Stimulated activated CD4-positive, alpha-beta T cell treated with anti-CD3 and anti-CD28 coated beads, Interleukin-15, amount 100 ng/mL, for 24 hours (primary cell): ENCODE data around the gene DYNLRB1.
"Not testable (repeated sequence)": the region's sequence is repeated elsewhere in the genome, so short reads cannot be mapped to it uniquely, and the experiment has no call there.

Source experiments
- DNase-seq: peaks from one replicate; pipeline ENCODE4 v3.0.0-alpha.2; 2020

DYNLRB1 gene

DNA sequence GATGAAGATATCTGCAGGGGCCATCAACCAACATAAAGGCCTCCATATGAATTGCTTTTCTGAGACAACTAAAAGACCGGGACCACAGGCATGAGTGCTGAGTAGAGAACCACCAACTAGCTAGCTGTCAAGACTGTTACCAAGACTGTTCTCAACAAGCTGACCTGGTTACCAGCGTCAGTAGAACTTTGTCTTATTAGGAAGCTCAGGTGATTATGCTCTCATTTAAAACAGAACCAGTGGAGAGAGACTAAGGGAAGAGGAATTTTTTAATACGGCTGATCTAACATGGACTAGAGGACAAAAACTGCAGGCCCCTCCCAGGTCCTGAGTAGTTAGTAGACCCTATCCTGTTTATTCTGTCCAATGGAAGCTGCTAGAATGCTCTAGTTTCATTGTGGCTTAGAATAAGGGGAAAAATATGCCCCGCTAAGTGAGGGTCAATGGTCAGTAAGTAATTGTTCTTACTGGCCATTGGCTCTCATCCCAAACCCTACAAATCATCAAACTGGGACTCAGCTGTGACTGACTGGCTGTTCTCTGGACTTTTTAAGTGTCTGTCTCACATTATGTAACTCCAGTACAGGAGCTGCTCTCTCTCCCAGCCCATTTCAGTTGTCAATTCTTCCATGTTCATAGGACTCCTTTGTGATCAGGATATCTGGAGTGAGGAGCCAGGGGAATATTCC lies 3.8 kb upstream of the DYNLRB1 start:
- DNase-seq, result no peak

DNA sequence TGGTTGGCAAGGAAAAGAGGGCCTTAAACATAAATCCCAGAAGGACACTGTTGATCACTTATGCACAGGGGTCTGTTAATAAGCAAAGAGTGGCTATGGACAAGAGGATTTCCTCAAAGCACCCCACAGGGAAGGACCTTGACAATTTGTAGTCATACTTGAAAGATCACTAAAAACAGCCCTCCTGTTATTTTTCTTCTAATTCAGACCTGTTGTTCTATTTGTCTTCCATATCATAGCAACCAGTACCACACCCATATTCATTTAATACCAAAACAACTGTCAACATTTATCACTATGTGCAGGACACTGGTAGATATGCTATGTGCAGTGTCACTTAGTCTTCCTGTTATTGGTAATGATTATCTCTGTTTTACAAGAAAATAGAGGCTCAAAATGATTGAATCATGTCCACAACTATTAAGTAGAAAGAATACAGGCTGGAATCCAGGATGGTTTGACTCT lies 3.2 kb upstream of the DYNLRB1 start:
- DNase-seq, result no peak

DNA sequence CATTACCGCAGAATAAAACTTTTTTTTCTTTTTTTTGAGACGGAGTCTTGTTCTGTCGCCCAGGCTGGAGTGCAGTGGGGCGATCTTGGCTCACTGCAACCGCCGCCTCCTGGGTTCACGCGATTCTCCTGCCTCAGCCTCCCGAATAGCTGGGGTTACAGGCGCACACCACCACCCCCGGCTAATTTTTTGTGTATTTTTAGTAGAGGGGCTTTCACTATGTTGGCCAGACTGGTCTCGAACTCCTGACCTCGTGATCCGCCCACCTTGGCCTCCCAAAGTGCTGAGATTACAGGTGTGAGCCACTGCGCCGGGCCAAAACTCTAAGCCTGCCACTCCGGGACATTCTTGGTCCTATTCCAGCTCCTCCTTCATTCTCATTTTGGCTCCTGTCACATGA lies 2.2 kb upstream of the DYNLRB1 start:
- DNase-seq, result not testable (repeated sequence)

DNA sequence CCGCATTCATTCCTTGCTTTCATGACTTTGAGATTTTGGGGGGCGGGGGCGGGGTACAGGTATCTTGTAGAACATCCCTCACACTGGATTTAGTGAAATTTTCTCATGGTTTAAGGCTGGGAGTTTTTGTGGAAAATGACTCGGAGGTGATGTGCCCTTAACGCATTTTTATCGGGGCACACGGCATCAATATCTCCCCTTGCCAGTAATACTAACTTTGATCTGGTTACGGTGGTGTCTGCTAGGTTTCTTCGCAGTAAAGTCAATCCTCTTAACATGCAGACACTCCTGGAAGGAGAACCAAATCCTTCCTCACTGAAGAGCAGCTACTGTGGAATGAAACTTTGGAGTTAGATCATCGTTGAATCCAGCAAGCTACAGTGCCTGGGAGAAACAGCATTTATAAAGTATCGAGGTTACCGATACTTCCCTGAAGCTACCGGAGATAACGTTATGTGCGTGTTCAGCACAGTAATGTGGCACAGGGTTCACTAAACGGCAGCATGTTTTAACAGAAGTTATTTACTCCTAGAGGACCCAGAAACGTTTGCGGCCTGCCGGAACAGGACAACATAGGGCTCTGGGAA lies 1.2 kb upstream of the DYNLRB1 start:
- DNase-seq, result no peak

DNA sequence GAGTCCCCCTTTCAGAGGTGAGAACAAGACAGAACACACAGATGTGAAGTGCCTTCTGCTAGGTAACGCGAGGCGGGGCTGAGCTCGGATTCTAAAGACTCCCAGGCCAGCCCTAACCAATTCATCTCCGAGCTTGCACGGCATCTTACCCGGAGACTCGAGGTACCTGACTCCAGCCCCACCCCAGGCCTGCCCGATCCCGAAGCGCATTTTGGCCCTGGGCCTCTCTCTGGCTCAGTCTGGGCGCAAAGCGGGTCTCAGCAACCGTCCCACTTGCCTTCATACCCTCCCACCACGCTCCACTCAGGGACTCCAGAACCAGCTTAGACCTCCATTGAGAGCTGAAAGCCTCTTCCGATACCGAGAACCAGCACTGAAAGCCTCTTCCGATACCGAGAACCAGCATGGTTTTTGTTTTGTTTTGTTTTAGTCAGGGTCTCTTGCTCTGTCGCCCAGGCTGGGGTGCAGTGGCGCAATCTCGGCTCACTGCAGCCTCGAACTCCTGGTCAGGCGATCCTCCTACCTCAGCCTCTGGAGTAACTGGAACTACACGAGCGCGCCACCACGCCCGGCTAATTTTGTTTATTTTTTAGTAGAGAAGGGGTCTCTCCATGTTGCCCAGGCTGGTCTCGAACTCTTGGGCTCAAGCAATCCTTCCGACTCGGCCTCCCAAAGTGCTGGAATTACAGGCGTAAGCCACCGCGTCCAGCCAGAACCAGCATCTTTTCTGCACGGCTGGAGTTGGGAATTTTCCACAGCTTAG lies 557 bp upstream of the DYNLRB1 start:
- peak; percentile 79 for DNase-seq

DNA sequence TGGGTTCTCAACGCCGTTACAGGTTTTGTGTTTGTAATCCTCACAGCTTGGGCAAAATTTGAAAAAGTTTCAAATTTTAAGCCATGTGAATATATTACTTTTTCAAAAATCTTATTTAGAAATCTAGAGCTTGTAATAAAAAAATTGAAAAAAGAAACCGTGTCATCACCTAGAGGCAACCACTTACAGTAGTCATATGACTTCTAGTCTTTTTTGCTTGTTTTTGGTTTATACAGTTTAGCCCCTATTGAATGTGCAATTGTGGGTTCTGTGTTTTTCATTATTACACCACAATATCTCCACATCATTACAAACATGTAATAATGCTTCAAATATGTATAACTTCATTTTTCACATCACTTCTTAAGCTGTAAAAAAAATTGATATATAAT lies 888 bp downstream of the DYNLRB1 start:
- no peak for DNase-seq

DNA sequence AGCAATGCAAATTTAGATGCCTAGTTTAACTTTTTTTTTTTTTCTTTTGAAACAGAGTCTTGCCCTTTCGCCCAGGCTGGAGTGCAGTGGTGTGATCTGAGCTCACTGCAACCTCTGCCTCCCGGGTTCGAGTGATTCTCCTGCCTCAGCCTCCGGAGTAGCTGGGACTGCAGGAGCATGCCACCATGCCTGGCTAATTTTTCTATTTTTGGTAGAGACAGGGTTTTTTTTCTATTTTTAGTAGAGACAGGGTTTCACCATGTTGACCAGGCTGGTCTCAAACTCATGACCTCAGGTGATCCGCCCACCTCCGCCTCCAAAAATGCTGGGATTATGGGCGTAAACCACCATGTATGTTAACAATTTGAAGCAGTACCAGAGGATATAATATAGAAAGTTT lies 2.6 kb downstream of the DYNLRB1 start:
- DNase-seq, result not testable (repeated sequence)

DNA sequence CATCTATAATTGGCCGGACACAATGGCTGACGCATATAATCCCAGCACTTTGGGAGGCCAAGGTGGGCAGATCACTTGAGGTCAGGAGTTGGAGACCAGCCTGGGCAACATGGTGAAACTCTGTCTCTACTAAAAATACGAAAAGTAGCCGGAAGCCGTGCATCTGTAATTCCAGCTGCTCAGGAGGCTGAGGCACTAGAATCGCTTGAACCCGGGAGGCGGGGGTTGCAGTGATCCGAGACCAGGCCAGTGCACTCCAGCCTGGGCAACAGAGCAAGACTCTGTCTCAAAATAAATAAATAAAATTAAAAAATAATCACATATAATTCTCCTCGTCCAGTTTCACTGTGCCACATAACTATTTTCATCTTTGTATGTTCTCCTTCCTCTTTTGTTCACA lies 3.6 kb downstream of the DYNLRB1 start:
- not testable (repeated sequence) for DNase-seq

DNA sequence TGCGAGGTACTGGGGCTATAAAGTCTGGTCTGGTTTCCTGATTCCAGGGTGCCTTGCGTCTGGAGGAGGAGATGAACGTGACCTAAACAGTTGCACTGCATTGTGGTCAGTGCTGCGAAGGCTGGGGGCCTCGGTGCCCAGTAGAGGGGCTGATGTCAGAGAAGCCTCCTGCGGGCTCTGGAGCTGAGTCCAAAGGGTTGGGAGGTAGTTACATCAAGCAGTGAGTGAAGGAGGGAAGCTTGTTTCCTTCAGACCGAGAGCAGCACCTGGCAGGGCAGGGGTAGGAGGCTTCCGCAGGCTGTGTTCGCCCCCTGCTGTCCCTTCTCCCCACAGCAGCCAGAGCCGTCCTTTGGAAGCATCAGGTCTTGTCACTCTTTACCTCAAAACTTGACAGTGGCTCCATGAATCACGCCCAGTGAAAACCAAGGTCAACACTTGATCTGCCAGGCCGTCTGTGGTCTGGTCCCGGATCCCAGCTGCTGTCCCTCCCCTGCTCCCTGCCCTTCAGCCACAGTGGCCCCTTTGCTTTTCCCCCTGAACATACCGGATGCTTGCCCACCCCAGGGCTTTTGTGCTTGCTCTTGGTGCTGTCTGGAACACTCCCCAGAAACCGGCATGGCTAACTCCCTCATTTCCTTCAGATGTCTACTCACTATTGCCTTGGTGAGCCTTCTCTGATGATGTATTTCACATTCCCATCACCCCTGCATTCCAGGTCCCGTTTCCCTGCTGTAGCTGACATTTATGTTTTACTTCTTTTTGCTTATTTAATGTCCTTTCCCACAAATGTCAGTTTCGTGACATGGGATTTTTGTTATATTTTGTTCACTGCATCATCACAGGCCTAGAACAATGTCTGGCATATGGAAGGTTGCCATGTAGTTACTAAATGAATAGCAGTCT lies 7.0 kb downstream of the DYNLRB1 start:
- DNase-seq, result peak; percentile 66

DNA sequence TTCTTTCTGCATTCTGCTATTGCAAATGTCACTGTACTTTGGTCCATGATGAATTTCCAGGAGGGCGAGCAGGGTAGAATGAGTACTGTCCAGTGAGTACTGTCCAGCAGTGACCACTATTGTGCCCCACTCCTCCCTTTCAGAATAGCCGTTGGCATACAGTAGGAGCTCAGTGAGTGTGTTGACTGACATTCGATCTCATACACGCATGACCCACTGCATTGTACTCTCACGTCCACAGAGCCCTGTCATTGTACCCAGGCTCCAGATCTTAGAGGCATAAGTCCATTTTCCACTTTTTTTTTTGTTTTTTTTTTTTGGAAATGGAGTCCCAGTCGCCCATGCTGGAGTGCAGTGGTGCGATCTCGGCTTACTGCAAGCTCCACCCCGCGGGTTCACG lies 8.2 kb downstream of the DYNLRB1 start:
- no peak for DNase-seq

DNA sequence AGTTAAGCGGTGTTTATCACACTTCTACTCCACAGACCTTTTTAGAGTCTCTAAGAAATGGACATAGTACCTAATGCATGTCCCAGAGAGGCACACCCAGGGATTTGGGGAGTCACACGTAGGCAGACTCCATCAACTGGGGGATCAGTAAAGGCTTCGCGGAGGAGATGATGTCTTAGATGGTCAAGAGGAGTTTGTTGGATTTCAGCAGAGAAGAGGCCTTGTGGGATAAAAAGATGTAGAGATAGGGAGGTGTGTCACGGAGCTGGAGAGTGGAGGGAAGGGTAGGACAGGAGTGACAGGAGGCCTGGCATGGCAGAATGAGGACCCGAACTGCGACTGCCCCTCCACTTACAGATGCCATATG lies 9.1 kb downstream of the DYNLRB1 start:
- DNase-seq, result no peak

DNA sequence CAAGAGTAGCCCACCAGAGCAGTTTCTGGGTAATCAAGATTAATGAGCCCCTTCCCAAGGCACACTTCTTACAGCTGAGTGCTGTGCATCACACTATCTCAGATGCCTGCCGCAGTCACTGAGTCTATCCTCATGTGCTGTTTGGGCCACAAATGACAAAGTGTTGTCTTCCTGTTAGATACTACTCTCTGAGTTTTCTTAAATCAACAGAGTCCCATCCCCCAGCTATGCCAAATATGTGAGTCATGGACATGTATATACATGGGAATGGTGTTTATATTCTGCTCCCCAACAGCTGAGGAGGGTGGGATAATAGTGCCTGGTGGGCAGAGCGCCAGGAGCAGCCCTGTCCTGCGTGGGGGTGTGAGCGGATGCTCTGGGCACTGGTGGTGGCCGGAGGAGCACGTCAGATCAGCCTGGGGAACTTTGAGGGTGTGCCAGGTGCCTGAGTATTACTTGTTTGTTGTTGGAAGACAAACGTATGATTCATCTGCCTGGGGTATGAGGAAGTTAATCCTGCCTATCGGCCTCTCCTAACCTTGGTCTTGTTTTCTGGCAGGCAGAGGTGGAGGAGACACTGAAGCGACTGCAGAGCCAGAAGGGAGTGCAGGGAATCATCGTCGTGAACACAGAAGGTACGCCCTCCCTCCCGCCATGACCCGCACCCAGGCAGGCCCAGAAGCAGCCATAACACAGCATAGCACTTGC lies 9.6 kb downstream of the DYNLRB1 start:
- no peak for DNase-seq

DNA sequence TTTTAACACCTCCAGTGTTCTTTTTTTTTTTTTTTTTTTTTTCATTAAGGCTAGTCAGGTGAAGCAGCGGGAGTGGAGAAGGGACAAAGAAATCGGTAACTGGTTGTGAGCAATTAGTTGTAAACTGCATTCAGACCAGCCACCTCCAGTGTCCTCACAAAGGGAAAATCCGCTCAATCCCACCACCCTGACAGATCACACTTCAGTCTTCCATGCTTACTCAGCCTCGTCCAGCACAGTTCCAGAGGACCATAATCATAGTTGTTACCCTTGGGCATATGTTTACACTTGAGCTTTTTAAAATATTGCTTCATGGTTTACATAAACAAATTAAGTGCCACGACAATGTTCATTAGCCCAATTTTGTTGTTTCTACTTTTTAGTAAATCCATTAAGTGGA lies 10.2 kb downstream of the DYNLRB1 start:
- no peak for DNase-seq

DNA sequence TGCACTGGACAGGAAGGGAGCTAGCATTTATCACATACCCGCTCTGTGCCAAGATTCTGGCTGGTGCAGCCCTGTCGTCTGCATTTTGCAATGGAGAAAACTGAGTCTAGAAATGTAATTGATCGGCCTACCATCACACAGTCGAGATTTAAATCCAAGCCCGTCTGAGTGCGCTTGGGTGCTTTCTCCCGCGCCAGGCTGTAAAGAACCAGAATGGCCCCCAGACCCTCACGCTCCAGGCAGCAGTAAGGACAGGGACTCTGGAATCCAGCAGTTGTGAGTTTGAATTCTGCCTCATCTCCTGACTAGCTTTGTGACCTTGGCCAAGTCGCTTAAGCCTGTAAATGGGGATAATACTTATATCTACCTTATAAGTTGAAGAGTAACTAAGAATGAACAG lies 10.8 kb downstream of the DYNLRB1 start:
- DNase-seq, result no peak

DNA sequence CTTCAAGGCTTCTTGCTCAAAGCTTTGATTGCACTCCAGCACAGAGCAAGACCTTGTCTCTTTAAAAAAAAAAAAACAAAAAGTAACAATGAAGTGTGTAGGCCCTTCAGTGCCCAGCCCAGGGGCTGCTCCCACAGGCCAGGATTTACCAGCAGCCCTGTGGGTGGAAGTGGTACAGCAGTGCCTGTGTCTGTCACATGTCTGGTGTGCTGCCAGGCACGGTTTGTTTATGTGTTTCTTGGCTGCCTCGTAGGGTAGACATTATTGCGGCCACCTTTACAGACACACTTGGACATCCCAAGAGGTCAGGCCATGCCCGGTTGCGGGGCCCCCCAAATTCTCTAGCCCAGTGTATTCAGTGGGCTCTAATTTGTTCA lies 12.7 kb downstream of the DYNLRB1 start:
- DNase-seq, result no peak

DNA sequence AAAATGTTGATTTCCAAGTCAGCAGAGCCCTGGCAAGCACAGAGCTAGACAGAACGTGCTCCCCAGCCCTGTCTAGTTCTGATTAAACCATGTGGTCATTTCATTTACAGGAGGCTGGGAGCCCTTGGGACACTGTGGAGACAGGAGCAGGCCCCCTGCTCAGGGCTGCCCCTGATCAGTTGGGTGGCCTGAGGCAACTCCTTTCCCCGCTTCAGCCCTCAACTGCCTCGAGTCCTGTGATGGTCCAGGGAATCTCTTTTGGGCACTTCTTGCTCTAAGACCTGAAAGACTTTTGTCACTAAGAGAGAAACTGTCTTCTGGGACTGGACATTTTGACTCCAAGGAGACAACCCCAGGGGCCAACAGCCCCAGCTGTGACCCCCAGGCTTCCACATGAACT lies 13.5 kb downstream of the DYNLRB1 start:
- DNase-seq, result no peak

DNA sequence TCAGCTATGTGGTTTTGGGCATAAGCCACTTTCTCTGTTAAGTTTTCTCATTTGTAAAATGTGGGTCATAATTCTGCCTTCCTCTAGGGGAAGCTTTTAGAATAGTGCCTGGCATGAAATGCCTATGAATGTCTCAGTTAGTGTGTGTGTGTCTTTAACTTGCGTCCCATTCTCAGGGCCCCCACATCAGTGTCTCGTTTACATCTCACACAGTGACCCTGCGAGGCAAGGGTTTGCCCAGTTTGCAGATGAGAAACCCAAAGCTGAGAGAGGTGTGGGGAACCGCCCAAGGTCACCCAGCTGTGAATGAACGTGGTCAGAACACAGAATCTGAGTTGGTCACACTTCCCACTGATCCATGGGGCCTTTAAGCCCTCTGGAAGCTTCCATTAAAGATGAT lies 14.1 kb downstream of the DYNLRB1 start:
- DNase-seq, result no peak

DNA sequence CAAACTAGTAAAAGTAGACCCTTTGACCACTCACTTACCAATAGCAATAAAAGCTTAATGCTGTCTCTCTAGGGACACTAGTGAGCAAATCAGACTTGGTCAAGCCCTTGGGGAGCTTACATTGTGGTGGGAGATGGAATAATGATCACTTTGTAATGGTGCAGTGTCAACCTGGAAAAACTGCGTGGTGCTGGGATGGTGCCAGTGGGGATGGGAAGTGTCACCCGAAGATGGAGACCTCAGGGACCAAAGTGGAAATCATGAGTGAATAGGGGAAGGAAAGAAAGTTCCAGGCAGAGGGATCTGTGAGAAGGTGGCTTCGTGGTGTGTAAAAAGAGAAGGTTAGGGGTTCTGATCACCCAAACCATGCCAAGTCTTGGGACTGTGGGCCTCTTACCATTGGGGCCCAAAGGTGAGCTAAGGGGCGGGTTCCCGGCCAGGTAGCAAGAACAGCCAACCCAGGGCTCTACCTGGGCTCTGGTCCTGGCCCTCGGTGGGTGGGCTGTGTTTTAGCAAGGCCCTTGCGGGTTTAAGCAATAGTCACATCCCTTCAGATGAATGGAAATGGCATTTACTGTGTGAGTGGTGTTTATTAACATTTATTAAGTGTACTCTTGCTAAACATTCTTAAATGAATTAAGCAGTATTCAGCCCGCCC lies 15.5 kb downstream of the DYNLRB1 start:
- DNase-seq, result no peak

DNA sequence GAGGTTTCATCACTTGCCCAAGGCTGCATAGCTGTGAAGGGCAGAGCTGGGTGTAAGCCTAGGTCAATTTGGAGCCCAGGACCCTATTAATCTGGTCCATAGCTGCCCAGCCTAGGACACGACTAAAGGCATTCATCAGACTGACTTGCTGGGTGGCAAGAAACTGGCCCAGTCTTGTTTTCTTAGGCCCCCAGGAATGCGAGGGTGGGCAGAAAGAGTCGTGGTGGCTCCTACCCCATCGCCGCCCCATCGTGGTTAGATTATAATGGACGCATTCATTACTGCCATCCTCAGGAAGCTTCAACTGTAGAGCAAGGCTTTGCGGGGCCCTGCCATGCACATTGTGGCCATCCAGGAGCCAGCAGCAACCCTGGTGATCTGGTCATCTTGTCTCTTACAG lies 16.1 kb downstream of the DYNLRB1 start:
- no peak for DNase-seq

DNA sequence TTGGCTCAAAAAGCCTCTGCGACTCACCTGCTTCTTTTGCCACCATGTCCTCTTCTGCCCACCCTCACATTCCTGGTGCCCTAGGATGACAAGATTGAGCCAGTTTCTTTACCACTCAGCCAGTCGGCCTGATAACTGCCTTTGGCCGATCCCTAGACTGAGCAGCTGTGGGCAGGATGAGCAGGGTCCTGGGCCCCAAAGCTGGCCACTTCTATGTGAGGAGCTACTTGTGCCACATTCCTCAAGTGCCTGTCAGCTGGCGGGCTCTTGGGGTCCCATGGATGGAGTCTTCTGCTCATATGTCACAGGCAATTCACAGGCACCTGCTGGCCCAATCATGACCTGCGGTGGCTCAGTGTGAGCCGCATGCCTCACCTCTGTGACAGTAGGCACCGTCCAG lies 16.5 kb downstream of the DYNLRB1 start:
- DNase-seq, result no peak

DNA sequence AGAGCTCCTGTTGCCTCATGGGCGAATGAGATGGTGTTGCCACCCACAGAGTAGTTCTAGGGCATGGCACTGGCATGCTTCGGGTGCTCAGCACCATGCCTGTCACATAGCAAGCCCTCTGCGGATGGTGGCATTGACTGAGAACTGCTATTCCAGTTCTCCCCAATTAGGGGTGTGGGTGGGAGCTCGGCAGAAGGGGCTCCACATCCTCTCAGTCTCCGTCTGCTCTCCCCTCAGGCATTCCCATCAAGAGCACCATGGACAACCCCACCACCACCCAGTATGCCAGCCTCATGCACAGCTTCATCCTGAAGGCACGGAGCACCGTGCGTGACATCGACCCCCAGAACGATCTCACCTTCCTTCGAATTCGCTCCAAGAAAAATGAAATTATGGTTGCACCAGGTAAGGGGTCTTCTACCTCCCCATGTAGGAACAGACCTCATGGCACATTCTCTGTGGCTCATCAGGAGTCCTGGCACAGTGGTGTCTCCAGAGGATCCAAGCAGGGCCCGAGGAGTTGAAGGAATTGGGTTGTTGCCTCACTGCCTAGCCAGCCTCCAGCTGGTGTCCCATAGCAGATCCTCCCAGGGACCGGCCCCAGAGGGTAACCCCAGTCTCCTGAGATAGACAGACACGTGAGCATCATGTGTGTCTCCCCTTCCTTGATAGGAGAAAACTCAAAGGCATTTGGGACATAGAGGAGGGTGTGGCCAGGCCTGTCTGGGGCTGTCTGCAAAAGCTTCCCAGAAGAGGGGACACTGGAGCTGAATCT lies 18.4 kb downstream of the DYNLRB1 start:
- no peak for DNase-seq
